Coronary artery (tissue), 2 donors: ENCODE data around the gene PKNOX2.

ENCODE experiments used
- DNase-seq: peaks from one replicate; pipeline ENCODE4 v3.0.0-alpha.2; 2017; ENCODE audit warnings: low spot score
- H3K27ac ChIP-seq, 2 donors: fragments of 200-600 bp; sonication (generic); one replicate each; pipeline ENCODE4 v1.5.1; 2016 to 2019
- H3K4me3 ChIP-seq: fragments of 200-600 bp; sonication (generic); 2 replicates; pipeline ENCODE4 v1.5.1; 2016; ENCODE audit warnings: mild to moderate bottlenecking, moderate library complexity
- TF ChIP-seq, protein P1 (sequence below): fragments of 200-600 bp; sonication (generic); IDR thresholded peaks from one replicate; pipeline ENCODE4 v1.5.1; 2019; ENCODE audit warnings: antibody characterized with exemption

PKNOX2 gene

DNA sequence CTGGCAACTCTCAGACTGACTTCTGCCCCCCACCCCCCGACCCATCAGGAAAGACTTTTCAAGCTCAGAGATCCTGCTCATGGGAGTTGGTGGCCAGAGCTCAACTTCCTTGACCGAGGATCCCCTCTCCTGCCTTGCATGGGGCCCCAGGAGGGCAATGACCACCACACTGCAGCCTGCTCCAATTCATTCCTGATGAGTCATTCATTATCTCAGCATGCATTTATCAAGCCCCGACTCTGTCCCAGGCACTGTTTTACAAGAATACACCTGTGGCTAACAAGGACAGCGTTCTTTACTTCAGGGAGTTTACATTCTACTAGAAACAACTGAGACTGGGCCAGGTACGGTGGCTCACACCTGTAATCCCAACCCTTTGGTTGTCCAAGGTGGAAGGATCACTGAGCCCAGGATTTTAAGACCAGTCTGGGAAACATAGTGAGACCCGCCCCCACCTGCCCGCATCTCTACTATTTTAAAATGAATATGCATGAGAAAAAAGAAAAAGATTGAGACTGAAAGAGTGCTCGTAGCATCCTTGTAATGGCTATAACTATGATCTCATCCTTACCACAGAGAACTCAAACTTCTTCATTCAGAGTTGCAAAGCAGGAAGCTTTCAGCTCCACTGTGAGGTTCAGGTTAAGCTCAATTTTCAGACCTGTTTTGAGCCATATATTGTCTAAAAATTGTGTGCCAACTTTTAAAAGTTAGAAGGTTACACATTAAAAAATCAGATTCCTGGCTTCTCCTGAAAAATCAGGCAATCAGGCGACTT, 271.1 kb downstream of the PKNOX2 start:
- TF ChIP-seq, protein P1, sequence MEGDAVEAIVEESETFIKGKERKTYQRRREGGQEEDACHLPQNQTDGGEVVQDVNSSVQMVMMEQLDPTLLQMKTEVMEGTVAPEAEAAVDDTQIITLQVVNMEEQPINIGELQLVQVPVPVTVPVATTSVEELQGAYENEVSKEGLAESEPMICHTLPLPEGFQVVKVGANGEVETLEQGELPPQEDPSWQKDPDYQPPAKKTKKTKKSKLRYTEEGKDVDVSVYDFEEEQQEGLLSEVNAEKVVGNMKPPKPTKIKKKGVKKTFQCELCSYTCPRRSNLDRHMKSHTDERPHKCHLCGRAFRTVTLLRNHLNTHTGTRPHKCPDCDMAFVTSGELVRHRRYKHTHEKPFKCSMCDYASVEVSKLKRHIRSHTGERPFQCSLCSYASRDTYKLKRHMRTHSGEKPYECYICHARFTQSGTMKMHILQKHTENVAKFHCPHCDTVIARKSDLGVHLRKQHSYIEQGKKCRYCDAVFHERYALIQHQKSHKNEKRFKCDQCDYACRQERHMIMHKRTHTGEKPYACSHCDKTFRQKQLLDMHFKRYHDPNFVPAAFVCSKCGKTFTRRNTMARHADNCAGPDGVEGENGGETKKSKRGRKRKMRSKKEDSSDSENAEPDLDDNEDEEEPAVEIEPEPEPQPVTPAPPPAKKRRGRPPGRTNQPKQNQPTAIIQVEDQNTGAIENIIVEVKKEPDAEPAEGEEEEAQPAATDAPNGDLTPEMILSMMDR, result no peak
- no peak overlapping the region for H3K27ac ChIP-seq
- no peak overlapping the region for H3K4me3 ChIP-seq
- no peak for DNase-seq

DNA sequence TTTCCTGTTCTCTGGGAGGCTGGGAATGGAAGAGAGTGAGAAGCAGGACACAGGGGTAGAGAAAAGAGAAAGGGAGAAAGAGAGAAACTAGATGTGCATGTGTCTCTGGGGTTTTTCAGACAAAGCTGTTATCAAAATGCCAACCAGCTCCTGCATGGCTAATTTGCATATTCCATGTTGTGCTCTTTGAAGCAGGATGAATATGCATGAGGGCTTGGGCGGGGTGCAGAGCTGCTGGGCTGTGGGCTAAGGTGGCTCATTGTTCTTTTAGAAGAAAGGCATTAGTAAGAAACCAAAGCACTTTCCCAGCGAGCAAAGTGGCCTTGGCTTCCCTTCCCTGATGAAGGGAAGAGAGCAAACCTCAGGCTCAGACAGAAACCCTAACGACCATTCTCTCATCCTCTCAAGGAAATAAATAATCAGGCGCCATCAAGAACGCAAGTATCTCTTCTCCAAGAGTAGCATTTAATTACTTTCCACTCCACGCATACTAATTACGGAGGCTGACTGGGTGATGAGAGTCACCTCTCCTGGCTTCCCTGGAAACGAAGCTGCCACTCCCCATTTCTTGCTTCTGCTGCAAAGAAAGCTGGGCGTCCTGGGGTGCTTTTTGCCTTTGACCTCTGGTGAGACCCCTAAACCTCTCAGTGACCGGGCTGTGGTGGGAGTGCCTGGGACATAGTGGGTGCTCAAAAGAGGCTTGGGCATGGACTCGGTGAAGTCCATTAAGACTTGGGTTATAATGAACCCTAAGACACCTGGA, 277.3 kb downstream of the PKNOX2 start:
- Histone ChIP-seq H3K4me3 (no peak overlapping the region), H3K27ac (no peak overlapping the region)
- peak; percentile 52 for DNase-seq
- TF ChIP-seq, protein P1, result no peak

DNA sequence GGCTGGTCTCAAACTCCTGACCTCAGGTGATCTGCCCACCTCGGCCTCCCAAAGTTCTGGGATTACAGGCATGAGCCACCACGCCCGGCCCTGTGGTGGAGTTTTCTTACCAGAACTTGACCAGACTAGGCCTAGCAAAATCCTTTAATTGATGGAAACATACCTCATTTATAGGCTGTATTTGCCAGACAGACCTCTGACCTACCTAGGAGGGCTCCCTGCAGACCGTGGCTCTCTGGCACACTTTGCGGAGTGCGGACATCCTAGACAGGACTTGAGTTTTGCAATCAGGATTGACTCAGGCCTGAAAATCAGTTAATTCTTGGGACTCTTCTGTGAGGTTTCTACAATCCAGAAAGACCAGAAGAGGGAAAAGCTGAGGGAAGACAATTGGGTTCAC, 278.4 kb downstream of the PKNOX2 start:
- Histone ChIP-seq H3K4me3 (no peak overlapping the region), H3K27ac (no peak overlapping the region)
- peak; percentile 61 for DNase-seq

DNA sequence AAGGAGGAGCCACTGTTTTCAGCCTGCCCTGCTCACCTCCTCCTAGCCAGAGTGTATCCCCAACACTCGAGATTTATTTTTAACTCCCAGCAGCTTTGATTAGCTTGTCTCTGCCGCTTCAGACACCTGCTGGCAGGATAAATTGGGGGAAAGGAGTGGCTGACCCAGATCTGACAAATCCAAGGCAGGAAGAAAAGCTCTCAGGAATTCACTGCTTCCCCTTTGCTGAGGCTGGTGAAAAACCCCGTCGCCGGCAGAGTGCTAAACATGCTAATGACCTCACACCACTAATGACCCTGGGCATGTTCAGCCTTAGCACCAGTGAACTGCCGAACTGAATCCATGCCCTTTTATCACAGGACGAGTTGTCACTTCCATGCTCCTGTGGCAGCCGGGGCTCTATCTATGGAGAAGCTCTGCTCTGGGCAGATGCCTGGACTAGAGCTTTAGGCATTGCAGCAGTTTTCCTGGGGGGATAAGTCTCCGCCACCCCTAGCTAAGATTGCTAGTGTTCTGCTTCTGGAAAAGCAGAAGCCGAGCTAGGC, 279.3 kb downstream of the PKNOX2 start:
- Histone ChIP-seq H3K4me3 (no peak overlapping the region), H3K27ac (no peak overlapping the region)
- TF ChIP-seq, protein P1, result no peak
- DNase-seq, result peak; percentile 17

More for the DNA sequence above, 278.4 kb downstream of the PKNOX2 start:
- TF ChIP-seq, protein P1, result no peak

DNA sequence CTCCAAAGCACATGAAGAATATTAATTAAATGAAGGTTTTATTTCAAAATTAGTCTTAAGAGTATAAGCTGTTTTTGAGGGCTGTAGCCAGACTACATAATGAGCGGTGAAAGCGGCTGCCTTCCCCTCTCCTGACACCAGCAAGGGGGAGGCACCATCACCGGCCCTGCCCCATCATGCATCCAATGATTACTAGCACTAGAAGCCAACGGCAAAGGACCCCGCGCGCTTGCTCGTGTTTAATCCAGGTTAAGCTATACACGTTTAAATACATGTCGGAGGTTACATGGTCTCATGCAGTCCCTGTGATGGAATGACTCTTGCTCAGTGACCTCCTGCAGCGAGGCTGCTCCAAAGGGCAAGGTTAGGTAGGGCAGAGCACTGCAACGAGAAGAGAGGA, 281.2 kb downstream of the PKNOX2 start:
- no peak overlapping the region for H3K4me3 ChIP-seq
- H3K27ac ChIP-seq, result no peak overlapping the region
- peak; percentile 22 for DNase-seq

DNA sequence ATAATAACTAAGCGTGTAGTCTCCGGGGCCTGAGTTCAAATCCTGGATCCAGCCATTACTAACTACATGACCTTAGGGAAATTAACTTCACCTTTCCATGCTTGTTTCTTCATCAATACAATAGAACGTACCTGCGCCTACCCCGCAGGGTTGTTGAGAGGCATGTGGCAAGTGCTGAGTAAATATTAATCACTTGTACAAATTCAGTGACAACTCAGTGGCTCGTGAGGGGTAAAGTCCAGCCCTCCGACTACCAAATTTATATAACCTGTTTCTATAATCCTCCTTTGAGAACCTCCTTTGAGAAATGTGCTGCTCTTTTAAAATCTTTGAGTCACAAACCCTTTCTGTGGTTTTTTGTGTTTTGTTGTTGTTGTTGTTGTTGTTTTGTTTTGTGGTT, 281.7 kb downstream of the PKNOX2 start:
- Histone ChIP-seq H3K4me3 (no peak overlapping the region), H3K27ac (no peak overlapping the region)
- peak; percentile 22 for DNase-seq
- TF ChIP-seq, protein P1, result no peak

More for the DNA sequence above, 281.2 kb downstream of the PKNOX2 start:
- TF ChIP-seq, protein P1, result no peak
